Activated effector memory CD4-positive, alpha-beta T cell treated with Interleukin-2 at 50 U/mL for 16 hours (primary cell): Measurements from ENCODE around the gene ANKH.

Experiments
- DNase-seq: peaks from one replicate; pipeline ENCODE4 v3.0.0-alpha.2; 2020

The ANKH gene

DNA sequence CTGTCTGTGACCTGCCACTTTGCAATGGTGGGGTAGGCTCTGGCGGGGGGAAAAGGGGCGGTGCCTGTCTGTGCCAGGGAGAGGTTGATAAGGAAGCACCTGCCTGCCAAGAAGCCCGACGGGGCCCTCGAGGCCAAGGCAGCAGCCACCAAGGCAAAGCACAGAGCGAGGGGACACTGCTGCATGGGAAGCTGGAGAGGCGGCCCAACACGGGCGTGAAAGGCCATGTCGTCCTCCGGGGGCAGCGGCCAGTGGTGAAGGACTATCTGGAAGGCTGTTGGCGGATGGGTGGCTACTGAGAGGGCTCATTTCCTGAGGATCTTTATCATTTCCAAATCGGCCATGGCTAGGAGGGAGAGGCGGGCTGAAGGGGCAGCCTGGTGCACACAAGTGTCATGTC is 140.7 kb downstream of the ANKH start:
- DNase-seq = no peak

DNA sequence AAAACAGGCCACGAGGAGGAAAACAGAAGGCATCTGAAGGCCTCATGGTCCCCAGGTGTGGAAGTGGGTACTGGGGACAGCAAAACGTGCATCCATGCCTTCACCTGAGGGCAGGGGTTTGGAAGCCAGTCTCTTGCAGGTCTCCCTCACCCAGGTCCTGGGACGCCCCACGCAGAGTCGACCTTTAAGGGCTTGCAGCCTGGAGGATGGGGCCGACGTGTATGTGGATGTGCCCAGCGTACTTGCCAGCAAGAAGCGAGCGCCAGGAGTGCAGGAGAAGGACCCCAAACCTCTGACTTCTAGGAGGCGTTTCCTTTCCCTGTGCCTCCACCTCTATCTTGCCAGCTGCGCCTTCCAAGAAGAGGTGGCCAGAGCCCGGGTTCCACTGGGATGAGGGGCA is 141.1 kb downstream of the ANKH start:
- DNase-seq = no peak

DNA sequence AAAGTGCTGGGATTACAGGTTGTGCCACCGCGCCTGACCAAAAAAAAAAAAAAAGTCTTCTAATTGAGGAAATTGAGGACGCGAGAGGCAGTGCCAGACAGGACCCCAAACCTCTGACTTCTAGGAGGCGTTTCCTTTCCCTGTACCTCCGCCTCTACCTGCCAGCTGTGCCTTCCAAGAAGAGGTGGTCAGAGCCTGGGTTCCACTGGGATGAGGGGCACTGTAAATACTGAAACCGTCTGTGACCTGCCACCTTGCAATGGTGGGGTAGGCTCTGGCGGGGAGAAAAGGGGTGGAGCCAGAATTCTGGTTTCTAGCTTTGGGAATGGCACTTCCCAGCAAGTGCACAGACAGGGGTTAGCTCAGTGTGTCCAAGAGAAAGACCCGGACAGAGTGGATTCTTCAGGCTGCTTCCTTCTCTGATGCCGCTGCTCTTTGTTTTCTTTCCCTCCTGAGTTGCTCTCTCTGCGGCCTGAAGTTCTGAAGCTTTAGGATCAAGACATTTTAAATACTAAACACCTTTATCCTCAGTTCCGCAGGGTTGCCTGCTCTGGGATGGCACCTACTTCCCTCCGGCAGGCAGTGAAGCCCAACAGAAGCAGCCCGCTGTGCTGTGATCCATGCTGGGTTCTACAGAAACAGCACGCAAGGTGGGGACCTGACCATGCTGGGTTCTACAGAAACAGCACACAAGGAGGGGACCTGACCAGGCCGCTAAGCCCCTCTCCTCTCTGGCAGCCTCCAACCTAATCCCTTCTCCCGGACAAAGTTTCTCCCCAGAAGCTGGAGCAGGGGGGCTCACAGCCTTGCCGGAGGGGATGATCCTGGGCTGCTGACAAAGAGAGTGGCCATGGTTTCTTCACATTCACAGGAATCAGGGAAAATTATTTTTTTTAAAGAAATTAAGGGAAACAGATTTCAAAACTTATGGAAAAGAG is 141.9 kb downstream of the ANKH start:
- DNase-seq = no peak

DNA sequence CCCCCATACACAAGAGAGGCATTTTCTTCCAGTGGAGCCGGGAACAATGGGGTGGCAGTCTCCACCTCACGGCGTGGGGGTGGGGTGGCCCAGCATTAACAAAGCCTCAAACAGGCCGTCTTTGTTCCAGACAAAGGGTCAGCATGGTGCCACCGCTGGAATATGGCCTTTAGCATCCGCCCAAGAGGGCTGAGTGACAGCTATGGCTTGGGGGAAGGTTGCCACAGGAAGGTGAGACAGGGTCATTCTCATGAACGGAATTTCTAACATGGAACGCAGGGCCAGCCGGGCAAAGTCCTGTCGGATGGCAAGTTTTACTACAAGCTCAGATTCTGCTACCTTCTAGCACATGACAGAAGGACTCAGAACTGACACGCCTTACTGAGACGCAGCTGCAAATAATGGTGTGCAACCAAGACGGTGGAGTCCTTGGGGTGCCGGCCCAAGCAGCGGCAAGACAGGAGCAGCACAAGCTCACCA is 143.1 kb downstream of the ANKH start:
- DNase-seq = no peak

DNA sequence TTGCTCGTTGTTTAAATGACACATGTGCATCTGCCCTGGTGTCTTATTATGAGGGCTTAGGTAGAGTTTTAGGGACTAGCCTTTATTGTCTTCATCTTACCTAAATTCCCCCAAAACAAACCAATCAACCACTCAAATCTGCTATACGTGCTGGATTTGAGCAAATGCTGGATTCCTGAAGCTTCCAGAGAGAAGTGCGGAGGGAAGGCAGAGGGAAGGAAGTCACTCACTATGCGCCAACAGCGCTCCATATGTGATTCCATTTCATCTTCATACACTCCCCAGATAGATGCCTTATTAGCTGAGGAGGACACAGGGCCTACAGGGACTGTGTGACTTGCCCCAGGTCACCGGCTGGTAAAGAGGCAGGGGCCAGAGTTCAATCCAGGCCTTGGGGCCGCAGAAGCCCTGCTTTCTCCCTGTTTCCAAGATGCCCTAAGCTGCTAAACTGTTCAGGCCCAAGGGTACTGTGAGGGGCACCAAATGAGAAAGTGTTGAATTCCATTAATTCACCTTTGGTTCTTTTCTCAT is 143.6 kb downstream of the ANKH start:
- no peak for DNase-seq

DNA sequence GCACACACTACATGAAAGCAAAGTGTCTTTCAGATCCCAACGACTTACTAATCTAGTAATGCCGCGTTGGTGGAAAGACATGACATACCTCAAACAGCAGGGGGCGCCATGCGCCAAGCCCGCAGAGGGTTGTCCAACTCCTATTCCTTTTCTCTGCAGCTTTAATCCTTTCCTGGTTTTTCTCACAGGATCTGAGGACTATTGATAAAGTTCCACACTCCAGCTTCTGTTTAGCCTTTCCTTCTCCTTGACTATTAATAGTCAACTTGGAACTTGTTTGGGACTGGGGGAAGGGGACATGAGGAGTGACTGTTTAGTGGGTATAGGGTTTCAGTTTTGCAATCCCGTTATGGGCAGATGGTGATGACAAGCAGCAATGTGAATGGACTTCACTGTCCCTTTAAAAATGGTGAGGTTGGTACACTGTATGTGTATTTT is 144.1 kb downstream of the ANKH start:
- peak; percentile 38 for DNase-seq

DNA sequence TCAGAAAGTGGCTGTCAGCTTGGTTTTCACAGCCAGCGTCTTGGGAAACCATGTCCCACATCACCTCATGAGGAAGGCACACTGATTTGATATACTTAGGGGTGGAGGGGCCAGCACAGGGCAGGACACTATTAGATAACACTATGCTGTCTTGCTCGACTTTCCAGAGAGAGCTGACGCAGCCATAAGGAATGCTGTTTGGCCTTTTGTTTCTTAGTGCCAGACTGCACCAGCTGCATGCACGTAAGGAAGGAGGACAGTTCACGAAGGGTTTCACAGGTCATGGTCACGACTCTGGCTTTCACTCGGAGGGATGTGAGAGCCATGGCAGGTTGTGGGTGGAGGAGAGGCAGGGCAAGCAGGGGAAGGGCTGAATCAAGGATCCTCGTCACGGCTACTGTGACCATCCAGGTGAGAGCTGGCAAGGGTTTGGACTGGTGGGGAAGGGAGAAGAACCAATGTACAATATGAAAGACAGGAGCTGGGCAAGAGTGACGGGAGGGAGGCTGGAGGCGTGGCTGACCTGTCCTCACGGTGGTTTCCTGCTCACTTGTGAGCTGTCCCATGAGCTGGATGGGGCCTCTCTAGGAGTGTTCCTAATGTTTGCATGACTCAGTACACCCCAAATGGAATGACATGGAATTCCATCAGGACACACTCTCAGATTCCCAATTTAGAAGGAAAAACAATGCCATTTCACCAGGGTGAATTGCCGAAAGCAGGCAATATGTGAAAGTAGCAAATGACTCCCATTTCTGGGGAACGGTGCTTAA is 145.3 kb downstream of the ANKH start:
- no peak for DNase-seq

DNA sequence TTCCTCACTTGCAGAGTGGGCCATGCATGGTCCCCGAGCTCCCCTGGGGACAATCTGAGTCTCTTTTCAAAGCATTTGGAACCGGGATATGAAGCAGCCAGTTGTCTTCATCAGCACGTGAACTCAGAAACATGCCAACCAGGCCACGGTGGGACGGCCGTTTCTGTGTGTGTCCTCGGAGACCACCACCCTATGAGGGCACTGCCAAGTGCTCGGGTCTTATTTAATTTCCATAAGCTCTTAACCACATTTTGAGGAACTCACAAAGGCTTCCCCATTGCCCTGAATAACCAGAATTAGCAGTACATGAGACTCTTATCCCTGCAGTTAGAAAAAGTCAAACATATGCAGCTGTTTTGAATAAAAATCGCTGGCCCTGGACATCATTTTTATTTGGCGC is 146.9 kb downstream of the ANKH start:
- no peak for DNase-seq

DNA sequence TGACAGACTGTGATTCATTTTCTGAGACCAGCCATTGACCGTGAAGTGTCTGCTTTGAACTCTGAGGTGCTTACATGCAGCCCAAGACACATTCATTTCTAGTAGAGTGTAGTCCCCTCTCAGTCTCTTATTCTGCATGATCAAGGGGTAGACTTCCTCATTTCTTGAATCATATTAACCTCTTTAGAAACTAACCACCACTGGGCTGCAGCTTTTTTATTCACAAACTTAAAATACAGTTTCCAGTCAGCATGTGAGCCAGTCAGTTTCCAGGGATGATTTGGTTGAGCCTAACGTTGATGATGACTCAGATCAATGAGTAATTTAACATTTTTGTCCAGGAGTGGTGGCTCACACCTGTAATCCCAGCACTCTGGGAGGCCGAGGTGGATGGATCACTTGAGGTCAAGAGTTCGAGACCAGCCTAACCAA is 147.9 kb downstream of the ANKH start:
- DNase-seq = no peak

DNA sequence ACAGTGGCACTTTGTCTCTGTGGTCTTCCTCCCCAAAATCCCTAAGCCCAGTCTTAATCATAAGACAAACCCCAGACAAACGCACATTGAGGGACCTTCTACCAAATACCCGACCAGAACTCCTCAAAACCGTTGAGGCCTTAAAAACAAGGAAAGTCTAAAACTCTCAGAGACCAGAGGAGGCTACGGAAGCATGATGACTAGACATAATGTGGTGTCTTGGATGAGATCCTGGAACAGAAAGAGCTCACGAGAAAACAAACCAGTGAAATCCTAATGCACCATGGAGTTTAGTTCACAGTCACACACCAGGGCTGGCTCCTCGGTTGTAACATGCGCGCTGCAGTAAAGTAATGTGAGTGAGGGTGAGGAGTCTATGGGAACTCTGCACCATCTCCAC is 148.7 kb downstream of the ANKH start:
- no peak for DNase-seq

DNA sequence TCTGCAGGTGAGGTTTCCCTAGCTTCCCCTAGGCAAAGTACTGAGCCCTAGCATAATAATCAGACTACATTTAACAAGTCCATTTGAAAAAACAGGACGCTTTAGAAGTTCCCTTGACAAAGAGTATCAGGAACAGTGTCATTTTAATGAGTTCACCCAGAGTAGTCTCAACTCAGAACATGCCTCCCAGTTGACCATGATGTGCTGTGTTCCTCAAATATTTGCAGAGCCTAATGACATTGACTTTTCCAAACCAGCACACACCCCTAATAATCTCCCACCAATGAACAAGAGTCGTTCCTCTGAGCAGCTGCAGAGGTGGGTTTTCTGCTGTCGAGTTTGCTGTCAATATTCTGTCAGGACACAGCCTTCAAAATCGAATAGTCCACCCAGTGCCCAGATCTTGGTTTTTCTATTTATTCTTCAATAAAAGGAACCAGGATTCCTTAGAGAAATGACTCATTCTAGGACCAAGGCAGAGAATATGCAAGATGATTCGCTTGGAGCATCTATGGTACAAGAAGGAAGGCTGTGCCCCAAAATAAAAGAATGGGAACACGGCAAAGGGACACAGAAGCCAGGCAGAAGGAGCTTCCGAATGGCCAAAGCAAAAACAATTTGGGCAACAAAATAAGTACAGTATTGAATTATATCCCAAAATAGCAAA is 149.5 kb downstream of the ANKH start:
- DNase-seq = no peak

DNA sequence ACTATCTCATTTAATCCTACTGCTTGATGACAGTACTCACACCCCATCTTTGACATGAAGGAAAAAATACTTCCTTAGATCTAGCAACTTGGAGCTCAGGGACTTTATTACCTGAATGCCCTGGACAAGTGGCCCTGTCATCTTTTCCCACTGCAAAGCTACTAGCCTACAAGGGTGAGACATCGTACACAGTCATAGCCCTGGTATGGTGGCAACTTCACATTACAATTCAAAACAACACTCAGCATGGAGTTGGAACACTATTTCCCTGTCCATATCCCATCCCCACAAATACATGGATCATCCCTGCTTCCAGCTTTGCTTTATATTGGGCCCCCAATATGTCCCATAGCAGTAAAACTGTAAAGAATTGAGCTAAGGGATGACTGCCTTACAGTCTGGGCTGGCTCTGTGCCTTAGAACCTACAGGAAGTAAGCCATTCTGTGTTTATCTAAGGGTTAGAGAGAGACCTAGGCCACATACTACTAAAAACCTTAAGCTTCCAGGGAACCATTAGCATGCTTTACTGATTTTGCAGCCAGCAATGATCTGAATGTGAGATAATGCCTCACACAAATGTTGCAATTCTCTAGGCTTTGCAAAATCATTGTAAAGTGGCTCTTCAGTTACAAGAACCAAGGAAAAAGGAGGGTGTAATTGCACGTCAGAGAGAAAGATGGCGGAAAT is 151.2 kb downstream of the ANKH start:
- DNase-seq = no peak

DNA sequence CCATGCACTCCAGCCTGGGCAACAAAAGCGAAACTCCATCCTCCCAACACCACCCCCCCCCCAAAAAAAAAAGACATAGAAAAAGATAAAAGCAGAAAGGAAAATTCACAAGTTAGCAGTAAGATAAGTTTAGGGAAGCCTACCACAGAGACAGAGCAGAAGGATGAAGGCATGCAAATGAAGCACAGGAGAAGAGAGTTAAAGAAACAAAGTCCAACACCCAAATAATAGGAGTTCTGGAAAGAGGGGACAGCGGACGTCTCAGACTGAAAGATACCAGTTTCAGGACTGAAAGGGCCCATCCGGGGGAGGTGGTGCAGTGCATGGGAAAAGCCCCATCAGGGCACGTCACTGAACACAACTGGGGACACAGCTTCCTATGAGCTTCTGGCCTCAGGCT is 152.8 kb downstream of the ANKH start:
- no peak for DNase-seq

DNA sequence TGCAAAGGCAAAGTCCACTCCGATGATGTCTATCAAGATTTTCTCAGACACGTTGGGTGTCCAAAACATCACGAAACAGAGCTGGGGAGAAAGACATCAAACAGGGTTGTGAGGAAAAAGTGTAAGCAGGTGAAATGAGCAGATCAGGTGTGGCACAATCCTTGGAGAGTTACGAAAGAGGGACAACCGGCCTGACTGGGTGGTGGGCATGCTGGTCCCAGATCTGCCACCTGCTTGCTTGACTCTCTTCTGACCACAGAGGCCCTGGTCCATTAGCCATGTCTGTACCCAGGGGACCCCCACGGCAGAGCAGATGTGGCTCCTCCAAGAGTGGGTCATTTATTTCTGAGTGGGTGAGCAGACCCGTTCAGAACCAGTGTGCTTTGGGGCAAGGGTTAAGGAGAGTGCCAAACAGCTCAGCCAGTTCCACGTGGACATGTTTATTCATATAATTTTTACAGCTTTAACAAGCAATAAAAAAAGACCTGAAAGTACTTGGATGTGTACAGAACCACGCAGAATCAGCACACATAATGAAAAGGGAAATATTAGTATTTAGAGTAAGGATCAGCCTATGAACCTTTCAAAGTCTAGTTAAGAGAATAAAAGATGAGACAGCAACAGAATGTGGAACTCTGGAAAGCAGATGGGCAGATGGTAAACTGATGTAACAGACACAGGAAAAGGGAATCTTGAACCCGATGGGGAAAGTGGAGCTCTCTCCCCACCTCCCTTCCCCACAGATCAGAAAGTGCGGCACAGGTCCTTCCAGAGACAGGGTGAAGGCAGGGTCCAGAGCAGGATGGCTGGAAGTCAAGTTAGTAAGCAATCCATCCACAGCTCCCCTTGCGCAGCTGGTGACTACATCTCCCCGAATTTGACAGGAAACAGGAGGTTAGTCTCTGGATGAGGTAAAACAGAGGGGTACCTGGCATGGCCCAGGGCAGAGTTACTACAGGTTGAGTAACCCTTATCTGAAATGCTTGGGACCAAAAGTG is 154.5 kb downstream of the ANKH start:
- no peak for DNase-seq

DNA sequence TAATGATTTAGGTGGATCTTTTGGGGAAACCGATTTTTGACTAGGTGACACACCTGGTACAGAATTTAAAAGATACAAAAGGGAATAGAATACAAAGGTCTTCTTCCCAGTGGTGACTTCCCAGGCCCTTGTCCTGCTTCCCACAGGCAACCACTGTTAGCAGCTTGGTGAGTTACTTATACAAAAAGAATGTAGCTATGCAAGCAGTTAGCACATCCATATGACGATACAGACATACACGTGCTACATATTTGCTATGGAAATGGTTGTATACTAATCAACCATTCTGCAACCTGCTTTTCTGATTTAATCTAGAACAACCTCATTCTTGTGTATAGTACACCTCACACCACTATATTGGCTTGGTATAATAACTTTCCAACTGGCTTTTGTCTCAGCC is 156.1 kb downstream of the ANKH start:
- DNase-seq = no peak

DNA sequence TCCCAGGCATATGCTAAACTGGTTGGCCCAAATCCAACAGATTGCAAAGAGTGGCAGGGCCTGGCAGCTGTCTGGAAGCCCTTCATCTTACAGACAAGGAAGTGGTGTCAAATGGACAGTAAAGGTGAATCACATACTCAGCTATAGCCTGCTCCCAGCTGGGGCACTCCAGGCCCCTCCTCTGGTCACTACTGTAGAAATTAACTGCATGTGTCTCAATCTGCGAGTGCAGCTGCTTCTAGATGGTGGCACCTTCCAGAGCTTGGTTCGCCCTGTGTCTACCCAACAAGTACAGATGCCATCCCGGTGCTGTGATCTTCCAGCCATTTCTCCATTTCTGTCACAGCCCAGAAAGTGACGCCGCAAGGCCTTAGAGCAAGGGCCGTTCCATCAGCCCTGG is 156.9 kb downstream of the ANKH start:
- DNase-seq = no peak

DNA sequence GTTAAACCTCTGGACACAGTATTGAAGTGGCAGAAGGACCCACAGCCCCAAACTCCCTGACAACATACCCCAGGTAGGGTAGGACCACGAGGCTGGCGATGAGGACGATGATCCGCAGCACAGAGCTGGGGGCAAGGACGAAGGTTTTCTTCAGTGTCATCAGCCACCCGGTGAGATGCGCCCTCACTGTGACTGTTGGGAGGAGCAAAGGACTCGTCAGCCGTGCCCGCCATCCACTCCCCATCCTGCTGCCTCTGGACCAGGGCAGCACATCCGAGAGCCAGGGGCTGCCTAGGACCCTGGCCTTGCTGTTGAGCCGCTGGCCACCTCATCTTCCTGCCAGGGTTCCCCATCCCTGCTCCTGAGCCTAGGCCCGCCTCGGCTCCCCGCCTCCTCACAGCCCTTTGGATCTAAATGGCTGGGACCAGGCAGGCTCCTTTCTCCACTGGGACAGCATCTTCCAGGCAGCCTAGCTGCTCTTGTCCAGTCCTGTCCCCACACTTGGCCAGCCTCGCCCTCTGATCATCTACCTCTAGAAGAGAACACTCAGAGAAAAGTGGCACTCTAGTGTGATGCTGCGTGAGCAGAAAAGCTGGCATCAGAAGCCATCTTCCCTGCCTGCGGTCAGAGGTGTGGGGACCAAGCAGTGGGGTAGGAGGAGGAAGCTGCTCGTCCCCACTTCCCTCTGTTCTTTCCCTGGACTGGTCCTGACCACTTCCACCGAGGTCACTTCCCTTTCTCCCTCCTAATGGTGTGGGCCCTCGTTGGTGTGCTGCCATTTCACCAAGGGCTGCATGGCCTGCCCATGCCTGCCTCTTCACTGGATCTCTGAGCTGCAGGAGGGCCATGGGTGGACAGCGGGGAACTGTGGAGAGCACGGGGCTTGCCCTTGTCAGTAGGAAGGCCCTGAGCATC is 157.8 kb downstream of the ANKH start:
- DNase-seq = no peak

DNA sequence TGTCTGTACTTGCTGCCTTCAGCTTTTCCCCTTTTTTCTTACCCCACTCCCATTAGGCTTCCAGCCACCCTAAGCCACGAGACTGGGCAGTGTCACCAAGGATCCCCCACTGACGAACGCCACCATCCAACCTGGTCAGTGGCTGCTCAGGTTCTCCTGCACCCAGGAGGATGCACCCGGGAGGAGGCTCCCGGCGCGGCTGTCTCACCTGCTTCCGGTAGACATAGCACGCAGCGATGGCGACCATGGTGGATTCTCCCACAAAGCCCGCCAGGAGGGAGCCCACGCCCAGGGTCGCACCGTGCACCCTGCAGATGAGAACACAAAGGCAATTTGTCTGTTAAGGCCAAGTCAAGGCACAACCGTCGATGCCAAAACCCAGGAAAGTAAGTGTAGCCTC is 158.9 kb downstream of the ANKH start:
- no peak for DNase-seq

DNA sequence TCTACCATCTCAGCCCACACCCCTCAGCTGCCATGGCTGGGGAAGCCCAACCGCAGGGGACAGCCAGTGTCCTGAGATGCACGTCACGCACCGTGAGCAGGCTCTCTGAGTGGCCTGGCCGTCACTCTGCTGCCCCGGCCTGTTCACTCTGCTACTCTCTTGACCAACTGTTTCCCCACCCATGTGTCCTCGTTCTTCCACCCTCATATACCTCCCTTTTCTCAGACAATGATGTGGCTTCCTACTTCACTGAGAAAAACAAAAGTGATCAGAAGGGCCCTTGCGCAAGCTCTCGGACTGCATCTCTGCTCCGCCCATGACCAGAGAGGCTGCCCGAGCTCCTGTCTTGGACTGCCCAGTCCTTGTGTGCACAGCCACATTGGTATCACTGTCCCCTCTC is 159.4 kb downstream of the ANKH start:
- DNase-seq = no peak
